Right lobe of liver (tissue), 6 donors: Measurements from ENCODE around the gene ARMC5. TPM values are rescaled to one million over a fixed set of nuclear protein-coding genes. Genes with fewer than 3 reads are reported as not detected.

Source experiments
- ATAC-seq, 4 donors: fragments of 200-7000 bp; cut with Tn5 transposase; one replicate each; pipeline ENCODE4 v1.9.1; 2020; ENCODE audit warnings: mild to moderate bottlenecking in 4 of 4, moderate library complexity in 4 of 4
- DNase-seq, 3 donors: peaks; one replicate each; pipeline ENCODE4 v3.0.0-alpha.2; 2020
- H3K27ac ChIP-seq, 3 donors: fragments of 200-600 bp; one replicate each; pipeline ENCODE4 v1.8.0; 2022
- H3K27me3 ChIP-seq, 2 donors: fragments of 200-600 bp; one replicate each; pipeline ENCODE4 v1.8.0; 2022
- H3K36me3 ChIP-seq, 4 donors: fragments of 200-600 bp; sonication (generic) in 1 of 4; one replicate each; pipeline versions ENCODE4 v1.5.1 to v1.8.0; 2017 to 2022; ENCODE audit warnings: control low read depth in 1 of 4
- H3K4me1 ChIP-seq, 4 donors: fragments of 200-600 bp; sonication (generic) in 1 of 4; one replicate each; pipeline versions ENCODE4 v1.5.1 to v1.8.0; 2017 to 2022; ENCODE audit warnings: control low read depth in 1 of 4
- H3K4me3 ChIP-seq, 3 donors: fragments of 200-600 bp; one replicate each; pipeline ENCODE4 v1.8.0; 2022
- H3K9me3 ChIP-seq, 4 donors: fragments of 200-600 bp; sonication (generic) in 1 of 4; one replicate each; pipeline versions ENCODE4 v1.5.1 to v1.8.0; 2017 to 2022; ENCODE audit warnings: control low read depth in 1 of 4
- POLR2A ChIP-seq: fragments of 450-650 bp; IDR thresholded peaks from one replicate; pipeline ENCODE4 v1.6.1; 2017; ENCODE audit warnings: antibody characterized with exemption, mild to moderate bottlenecking
- intact Hi-C, 2 donors: fragments of 100-400 bp; cut with DNase I; formaldehyde crosslinking; loops; one replicate each; pipeline versions ENCODE4 v1.11.2 to v1.14.1; 2022
- total RNA-seq, 6 experiments: library from RNA; depleted of rRNA in 2 of 6; stranded (reverse); fragments of >200 nt in 2 of 6; fragmentation: NEBNext Ultra II Directional in 3 of 6; extraction: Animal tissue kit (Norgen Biotek cat#: 25700) in 3 of 6; gene quantifications; one replicate each; pipeline versions ENCODE4 v1.1.0 to v1.2.4, GENCODE V29; 2016 to 2023
- TF ChIP-seq, protein P1 (sequence below), 4 donors: fragments of 200-600 bp in 3 of 4; fragments of 450-650 bp in 1 of 4; IDR thresholded peaks; one replicate each; pipeline versions ENCODE4 v1.5.1 to v1.8.0; 2016 to 2022; ENCODE audit warnings: antibody characterized with exemption in 4 of 4, mild to moderate bottlenecking in 2 of 4
- donor health status: DM: no; HTN: yes; CAD: no.
- donor health status: DM: no; HTN: no; CAD: no.
- donor health status: DM: no; HTN: no; CAD: no.
- donor health status: DM: no; HTN: yes; CAD: no.
- donor health status: DM: no; HTN: yes; CAD: no.

ARMC5 gene
- total RNA-seq, 6 experiments from 2014 or later: 3.9 to 20.9 (median 11.0) TPM

- Histone ChIP-seq H3K27ac (no peak overlapping the region), H3K4me3 (no peak overlapping the region), H3K4me1 (peaks cover 0 to 9% (median 0%) of the 10 kb centered on the region in 4 donors), H3K36me3 (no peaks in the 10 kb centered on the region), H3K9me3 (no peaks in the 10 kb centered on the region), H3K27me3 (no peaks in the 10 kb centered on the region)
- intact Hi-C loops: no loop called here
- ATAC-seq (no peak), DNase-seq (no peak)
- no peak for TF ChIP-seq POLR2A
- TF ChIP-seq, protein P1, sequence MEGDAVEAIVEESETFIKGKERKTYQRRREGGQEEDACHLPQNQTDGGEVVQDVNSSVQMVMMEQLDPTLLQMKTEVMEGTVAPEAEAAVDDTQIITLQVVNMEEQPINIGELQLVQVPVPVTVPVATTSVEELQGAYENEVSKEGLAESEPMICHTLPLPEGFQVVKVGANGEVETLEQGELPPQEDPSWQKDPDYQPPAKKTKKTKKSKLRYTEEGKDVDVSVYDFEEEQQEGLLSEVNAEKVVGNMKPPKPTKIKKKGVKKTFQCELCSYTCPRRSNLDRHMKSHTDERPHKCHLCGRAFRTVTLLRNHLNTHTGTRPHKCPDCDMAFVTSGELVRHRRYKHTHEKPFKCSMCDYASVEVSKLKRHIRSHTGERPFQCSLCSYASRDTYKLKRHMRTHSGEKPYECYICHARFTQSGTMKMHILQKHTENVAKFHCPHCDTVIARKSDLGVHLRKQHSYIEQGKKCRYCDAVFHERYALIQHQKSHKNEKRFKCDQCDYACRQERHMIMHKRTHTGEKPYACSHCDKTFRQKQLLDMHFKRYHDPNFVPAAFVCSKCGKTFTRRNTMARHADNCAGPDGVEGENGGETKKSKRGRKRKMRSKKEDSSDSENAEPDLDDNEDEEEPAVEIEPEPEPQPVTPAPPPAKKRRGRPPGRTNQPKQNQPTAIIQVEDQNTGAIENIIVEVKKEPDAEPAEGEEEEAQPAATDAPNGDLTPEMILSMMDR (IDR thresholded peaks at IDR 0.05): no peak
Measured at GRCh38 chr16:31513884-31514283, 54.6 kb downstream of the ARMC5 start.

Other genes starting within 250 kb of the ARMC5 start
- gene TRIM72, start 245.4 kb upstream of the ARMC5 start, total RNA-seq: under 1 TPM in 1 of 6 experiments, not detected in 5; 0.06 TPM
- gene PYDC1, start 242.4 kb upstream of the ARMC5 start, total RNA-seq: not detected
- 10 to 100 TPM in 1 of 6 experiments, 1 to 10 TPM in 5; 2.7 to 11.6 (median 4.3) TPM for gene ITGAM, start 199.5 kb upstream of the ARMC5 start, total RNA-seq
- 10 to 100 TPM in 1 of 6 experiments, 1 to 10 TPM in 5; 2.0 to 15.3 (median 5.2) TPM for gene ITGAX, start 104.3 kb upstream of the ARMC5 start, total RNA-seq
- 1 to 10 TPM in 1 of 6 experiments, under 1 TPM in 3, not detected in 2; 0.13 to 2.0 (median 0.69) TPM for gene ITGAD, start 66.2 kb upstream of the ARMC5 start, total RNA-seq
- 1 to 10 TPM in 4 of 6 experiments, not detected in 2; 4.1 to 6.0 (median 4.6) TPM for gene COX6A2, start 31.1 kb upstream of the ARMC5 start, total RNA-seq
- under 1 TPM; 0.19 to 0.68 (median 0.36) TPM for gene ZNF843, start 16.7 kb upstream of the ARMC5 start, total RNA-seq
- gene TGFB1I1, start 12.7 kb downstream of the ARMC5 start, total RNA-seq: 1 to 10 TPM; 1.9 to 7.9 (median 6.7) TPM
- under 1 TPM in 3 of 6 experiments, not detected in 3; 0.07 to 0.14 (median 0.12) TPM for gene SLC5A2, start 23.6 kb downstream of the ARMC5 start, total RNA-seq
- 10 to 100 TPM; 35.8 to 70.3 (median 54.5) TPM for gene RUSF1, start 48.9 kb downstream of the ARMC5 start, total RNA-seq
- gene AHSP, start 68.4 kb downstream of the ARMC5 start, total RNA-seq: 1 to 10 TPM in 3 of 6 experiments, under 1 TPM in 1, not detected in 2; 0.95 to 7.3 (median 3.0) TPM